ENCODE results near the gene GYPB.
"Not testable (repeated sequence)": the region's sequence is repeated elsewhere in the genome, so short reads cannot be mapped to it uniquely, and the experiment has no call there.

DNA sequence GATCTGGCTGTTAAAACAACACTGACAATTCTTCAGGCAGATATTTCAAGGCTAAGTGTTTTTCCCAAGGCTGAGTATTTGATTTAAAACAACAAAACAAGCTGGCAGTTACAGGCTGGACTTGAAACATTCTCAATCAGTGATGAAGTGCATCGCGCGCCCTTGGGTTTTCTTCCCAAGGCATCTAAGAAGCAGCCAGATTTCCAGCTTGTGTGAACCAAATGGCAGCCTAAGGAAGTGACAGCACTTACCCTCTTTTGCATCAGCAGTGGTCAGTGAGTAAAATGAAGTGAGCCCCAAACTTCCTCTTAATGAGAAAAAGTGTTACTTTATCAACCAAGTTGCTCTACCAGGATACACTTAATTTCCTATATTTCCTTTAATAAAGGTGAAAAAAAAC lies 12.2 kb upstream of the GYPB start:
- TF ChIP-seq EZH2phosphoT487 (IDR thresholded peaks at IDR 0.05; ENCODE audit: borderline replicate concordance) = not testable (repeated sequence)
- TF ChIP-seq, protein P1, sequence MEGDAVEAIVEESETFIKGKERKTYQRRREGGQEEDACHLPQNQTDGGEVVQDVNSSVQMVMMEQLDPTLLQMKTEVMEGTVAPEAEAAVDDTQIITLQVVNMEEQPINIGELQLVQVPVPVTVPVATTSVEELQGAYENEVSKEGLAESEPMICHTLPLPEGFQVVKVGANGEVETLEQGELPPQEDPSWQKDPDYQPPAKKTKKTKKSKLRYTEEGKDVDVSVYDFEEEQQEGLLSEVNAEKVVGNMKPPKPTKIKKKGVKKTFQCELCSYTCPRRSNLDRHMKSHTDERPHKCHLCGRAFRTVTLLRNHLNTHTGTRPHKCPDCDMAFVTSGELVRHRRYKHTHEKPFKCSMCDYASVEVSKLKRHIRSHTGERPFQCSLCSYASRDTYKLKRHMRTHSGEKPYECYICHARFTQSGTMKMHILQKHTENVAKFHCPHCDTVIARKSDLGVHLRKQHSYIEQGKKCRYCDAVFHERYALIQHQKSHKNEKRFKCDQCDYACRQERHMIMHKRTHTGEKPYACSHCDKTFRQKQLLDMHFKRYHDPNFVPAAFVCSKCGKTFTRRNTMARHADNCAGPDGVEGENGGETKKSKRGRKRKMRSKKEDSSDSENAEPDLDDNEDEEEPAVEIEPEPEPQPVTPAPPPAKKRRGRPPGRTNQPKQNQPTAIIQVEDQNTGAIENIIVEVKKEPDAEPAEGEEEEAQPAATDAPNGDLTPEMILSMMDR (conservative IDR thresholded peaks at IDR 0.05; ENCODE audit: low read length) = not testable (repeated sequence)
